ENCODE results near the gene BUD13.

GRCh38 chr11:116762132-116762531 is 10.7 kb downstream of the BUD13 start:
- TF ChIP-seq RAD21 (CRISPR knock-in tag; conservative IDR thresholded peaks at IDR 0.05 in 1 of 2, IDR thresholded peaks at IDR 0.05 in 1 of 2) (no peak), PRMT5 (CRISPR knock-in tag; IDR thresholded peaks at IDR 0.05) (no peak), CTCF (IDR thresholded peaks at IDR 0.05 in 2 of 3, conservative IDR thresholded peaks at IDR 0.05 in 1 of 3; ENCODE audit: insufficient read depth in 2 of 3, low read depth in 1 of 3, low read length in 3 of 3) (no peak), MBD2 (IDR thresholded peaks at IDR 0.05; ENCODE audit: borderline replicate concordance, low read depth) (no peak), PREB (CRISPR knock-in tag; IDR thresholded peaks at IDR 0.05) (no peak), EP300 (IDR thresholded peaks at IDR 0.05; ENCODE audit: low read length) (no peak)
- TF ChIP-seq, protein P1, sequence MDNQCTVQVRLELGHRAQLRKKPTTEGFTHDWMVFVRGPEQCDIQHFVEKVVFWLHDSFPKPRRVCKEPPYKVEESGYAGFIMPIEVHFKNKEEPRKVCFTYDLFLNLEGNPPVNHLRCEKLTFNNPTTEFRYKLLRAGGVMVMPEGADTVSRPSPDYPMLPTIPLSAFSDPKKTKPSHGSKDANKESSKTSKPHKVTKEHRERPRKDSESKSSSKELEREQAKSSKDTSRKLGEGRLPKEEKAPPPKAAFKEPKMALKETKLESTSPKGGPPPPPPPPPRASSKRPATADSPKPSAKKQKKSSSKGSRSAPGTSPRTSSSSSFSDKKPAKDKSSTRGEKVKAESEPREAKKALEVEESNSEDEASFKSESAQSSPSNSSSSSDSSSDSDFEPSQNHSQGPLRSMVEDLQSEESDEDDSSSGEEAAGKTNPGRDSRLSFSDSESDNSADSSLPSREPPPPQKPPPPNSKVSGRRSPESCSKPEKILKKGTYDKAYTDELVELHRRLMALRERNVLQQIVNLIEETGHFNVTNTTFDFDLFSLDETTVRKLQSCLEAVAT (IDR thresholded peaks at IDR 0.05), result no peak
